ENCODE measurements around the gene MT1B. TPM values are rescaled to one million over a fixed set of nuclear protein-coding genes. Genes with fewer than 3 reads are reported as not detected.

MT1B gene
- total and polyA plus RNA-seq, 2 of the 4 experiments (the other 2 are of a cell fraction), result not detected

- peak overlapping the region; percentile 16 for H2AFZ ChIP-seq (replicated peaks; ENCODE audit: low read length, poor library complexity)
- peak overlapping the region; percentile 74 for H2AK5ac ChIP-seq (ENCODE audit: low read depth, low read length)
- peaks cover 0 to 12% of the 10 kb centered on the region in 2 experiments; a peak in 1 of 4 replicates for H3K79me1 ChIP-seq (ENCODE audit: low read depth in 1 of 2, low read length in 2 of 2)
- WGBS, 2 experiments (ENCODE audit: extremely low coverage in 2 of 2, insufficient read length in 1 of 2), result no CpG with 5 or more reads among the region's 4 CpGs
- H3K27ac ChIP-seq (ENCODE audit: insufficient read depth, low read length), result no peak overlapping the region
- ChIA-PET CTCF (interaction anchor here (0.6 to 1.3 kb wide), 5 partner anchors 9 to 242 kb away, joined by 3 to 10 read pairs (median 3); no protein-coding TSS in a partner anchor), POLR2A (ENCODE audit: unreplicated experiment) (no interaction called here)
- H3K9ac ChIP-seq (ENCODE audit: low read depth, low read length), result no peak overlapping the region
- H2BK15ac ChIP-seq (ENCODE audit: low read depth, low read length), result peak overlapping the region; percentile 46; the same call in 2 of the 3 replicates
- ATAC-seq (ENCODE audit: low read depth) (no peak), DNase-seq (peak; percentile 53)
- H2BK120ac ChIP-seq (ENCODE audit: low read depth, low read length), result peak overlapping the region; percentile 60; the same call in 1 of the 2 replicates
- no peak overlapping the region for H3K18ac ChIP-seq (ENCODE audit: low read depth, low read length)
- H3K9me3 ChIP-seq (ENCODE audit: control insufficient read depth, insufficient read depth, low read length), result no peaks in the 10 kb centered on the region
- H4K8ac ChIP-seq (ENCODE audit: low read depth in 2 of 2, low read length in 2 of 2), result peak overlapping the region in 1 of 2 experiments; percentile 39; a peak in 1 of 4 replicates
- peaks cover 11% of the 10 kb centered on the region for H4K20me1 ChIP-seq (ENCODE audit: insufficient read depth, low read length)
- H3K9me1 ChIP-seq (ENCODE audit: insufficient read depth, low read length), result peaks cover 15% of the 10 kb centered on the region
- H3K23ac ChIP-seq (ENCODE audit: low read depth, low read length), result no peak overlapping the region
- no peak overlapping the region for H3K56ac ChIP-seq (ENCODE audit: extremely low read depth, insufficient read depth, low read length)
- peak overlapping the region; percentile 26 for H2AK9ac ChIP-seq (replicated peaks; ENCODE audit: low read depth, low read length, poor library complexity)
- no peak overlapping the region for H4K5ac ChIP-seq (ENCODE audit: low read depth, low read length)
- H3K14ac ChIP-seq (replicated peaks; ENCODE audit: low read depth, low read length), result no peak overlapping the region; the same call in 1 of the 2 replicates
- H2BK5ac ChIP-seq (ENCODE audit: low read depth, low read length, poor library complexity, severe bottlenecking), result no peak overlapping the region
- H4K91ac ChIP-seq (ENCODE audit: insufficient read depth, low read depth, low read length), result peak overlapping the region; percentile 21; the same call in 1 of the 2 replicates
- H3K4me1 ChIP-seq (ENCODE audit: control insufficient read depth, insufficient read depth, low read length), result peaks cover 11% of the 10 kb centered on the region
- TF ChIP-seq RAD21 (IDR thresholded peaks at IDR 0.05; ENCODE audit: low read length) (peak; percentile 56), RCOR1 (IDR thresholded peaks at IDR 0.05; ENCODE audit: insufficient replicate concordance, low read length) (no peak), USF2 (IDR thresholded peaks at IDR 0.05; ENCODE audit: low read depth, low read length) (no peak), CTCF (conservative IDR thresholded peaks at IDR 0.05; ENCODE audit: low read depth, low read length) (peak; percentile 47), SMC3 (IDR thresholded peaks at IDR 0.05; ENCODE audit: low read depth, low read length) (peak; percentile 42)
- H3K4me2 ChIP-seq (ENCODE audit: low read depth, low read length), result no peak overlapping the region
- H3K4me3 ChIP-seq (ENCODE audit: insufficient read depth, low read depth, low read length), result no peak overlapping the region
- BruUV-seq (replicated peaks), result no TSS peak
- H3K27me3 ChIP-seq (ENCODE audit: control insufficient read depth, insufficient read depth, low read length), result no peaks in the 10 kb centered on the region
- dilution Hi-C loops (cut with HindIII; ENCODE audit: low sequenced_read_pairs, unreplicated experiment), result no loop called here
- intact Hi-C loops (cut with micrococcal nuclease), result loop anchor here (10.0 kb wide), 2 partner anchors 181 to 249 kb away; no protein-coding TSS in a partner anchor
- in situ Hi-C loops (cut with MboI; ENCODE audit: low sequenced_read_pairs), result loop anchor here (5.0 kb wide), 1 partner anchor 91 kb away; no protein-coding TSS in a partner anchor
- H3K4ac ChIP-seq (ENCODE audit: low read depth, low read length), result peak overlapping the region; percentile 41; the same call in 1 of the 2 replicates
- H3K36me3 ChIP-seq (ENCODE audit: control insufficient read depth, insufficient read depth, low read length), result no peaks in the 10 kb centered on the region
- H2BK20ac ChIP-seq (ENCODE audit: low read depth, low read length), result peak overlapping the region; percentile 58; the same call in 1 of the 2 replicates
Observed at GRCh38 chr16:56603589-56603988, 48.1 kb upstream of the MT1B start.

Data from IMR-90 (cell line).